Measurements from ENCODE around the gene SPAG5. TPM values are rescaled to one million over a fixed set of nuclear protein-coding genes. Genes with fewer than 3 reads are reported as not detected.
A peak's percentile ranks its signal among the peaks of the same experiment; 100 is the strongest.

Gene SPAG5
- polyA plus RNA-seq, 5 donors = 35.5 to 80.1 (median 66.1) TPM

DNA sequence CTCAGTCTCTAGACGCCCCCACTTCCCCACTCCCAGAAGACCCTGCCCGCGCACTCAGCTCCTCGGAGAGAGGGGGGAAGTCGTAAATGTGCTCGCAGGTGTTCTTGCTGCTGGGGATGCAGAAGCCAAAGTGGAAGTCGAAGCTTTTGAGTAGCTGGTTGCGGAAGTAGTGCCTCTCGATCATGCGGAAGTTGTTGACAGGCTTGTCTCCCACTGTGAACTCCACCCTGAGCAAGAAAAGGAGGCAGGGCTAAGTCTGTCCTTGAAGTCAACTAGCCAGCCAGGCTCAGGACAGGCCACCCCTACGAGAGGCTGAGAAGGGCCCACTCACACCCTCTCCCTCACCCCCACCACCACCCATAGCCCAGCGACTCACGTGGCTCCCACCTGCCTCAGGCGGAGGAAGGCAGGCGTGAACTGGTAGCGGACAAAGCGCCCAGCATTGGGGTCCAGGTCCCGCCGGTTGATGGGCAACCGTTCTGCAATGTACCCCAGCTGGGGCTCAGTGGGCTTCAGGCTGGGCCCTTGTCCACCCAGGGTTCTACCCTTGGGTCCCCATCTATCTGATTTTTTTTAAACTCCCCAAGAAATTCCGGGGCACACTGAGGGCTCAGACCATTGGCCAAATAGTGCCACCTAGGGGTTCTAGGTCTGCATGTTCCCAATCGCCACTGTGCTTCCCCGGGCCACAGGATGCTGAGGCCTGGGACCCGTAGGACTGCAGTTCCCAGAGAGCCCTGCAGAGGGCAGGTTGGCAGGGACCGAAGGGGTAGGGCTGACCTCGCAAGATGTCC is 51.0 kb downstream of the SPAG5 start:
- peak; percentile 42 to 48 for DNase-seq

DNA sequence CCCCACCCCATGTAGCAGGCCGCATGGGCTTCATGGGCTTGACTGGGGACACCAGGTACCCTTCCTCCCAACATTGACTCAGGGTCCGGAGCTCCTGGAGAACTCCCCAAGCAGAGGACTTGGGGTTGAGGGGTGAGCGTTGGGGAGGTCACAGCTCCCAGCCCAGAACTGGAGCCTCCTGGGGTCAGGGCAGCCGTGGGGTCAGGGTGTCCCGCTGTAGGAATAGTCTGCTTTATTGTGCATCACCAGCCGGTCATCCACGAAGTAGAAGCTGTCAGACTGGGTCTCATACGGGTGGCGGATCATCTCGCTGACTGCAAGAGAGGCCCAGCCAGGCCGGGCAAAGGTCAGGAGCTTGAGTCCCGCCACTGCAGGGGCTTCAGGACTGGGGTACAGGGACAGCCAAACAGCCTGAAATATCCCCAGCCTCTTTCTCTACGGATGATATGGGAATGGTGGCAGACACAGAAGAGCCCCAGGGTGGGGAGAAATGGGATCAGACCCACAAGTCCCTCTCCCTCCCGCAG is 51.7 kb downstream of the SPAG5 start:
- DNase-seq = no peak

DNA sequence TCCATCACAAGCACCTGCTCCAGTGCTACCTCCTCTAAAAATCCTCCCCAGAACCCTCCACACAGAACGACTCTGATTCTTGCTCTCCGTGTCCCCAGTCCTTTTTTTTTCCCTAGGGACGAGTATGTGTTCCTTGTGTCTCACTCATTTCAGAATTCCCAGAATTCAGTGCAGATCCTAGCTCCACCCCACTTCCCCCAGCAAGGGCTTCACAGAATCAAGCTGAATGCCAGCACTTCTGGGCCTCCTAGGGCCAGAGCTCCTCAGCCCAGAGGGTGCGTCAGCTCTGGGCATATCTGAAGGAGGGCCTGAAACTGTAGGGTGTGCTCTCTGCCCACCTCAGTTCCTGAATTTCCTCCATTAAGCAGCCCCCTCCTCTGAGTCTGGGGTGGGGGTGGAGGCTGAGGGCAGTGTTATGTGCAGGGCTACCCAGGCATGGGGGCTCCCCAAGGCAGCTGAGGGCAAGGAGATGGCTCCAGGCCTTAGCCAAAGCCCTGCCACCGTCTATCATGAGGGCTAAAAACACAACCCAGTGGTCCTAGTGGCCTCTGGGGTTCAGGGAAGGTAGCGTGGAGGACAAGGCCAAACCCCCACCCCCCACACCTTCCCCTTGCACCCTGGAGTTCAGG is 52.9 kb downstream of the SPAG5 start:
- no peak for DNase-seq

DNA sequence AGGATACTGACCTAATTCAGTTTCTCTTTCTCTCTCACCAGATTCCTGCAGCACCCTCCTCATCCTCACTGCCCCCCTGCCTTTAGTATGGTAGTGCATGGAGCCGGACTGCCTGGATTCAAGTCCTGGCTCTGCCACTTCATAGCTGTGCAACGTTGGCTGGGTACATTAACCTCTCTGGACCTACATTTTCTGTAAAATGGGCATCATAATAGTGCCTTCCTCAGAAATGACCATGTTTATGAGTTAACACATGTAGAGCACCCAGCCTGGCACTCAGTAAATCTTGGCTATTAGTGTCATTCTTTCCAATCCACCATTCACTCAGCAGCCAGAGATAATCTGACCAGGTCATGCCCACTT is 53.7 kb downstream of the SPAG5 start:
- DNase-seq = no peak

DNA sequence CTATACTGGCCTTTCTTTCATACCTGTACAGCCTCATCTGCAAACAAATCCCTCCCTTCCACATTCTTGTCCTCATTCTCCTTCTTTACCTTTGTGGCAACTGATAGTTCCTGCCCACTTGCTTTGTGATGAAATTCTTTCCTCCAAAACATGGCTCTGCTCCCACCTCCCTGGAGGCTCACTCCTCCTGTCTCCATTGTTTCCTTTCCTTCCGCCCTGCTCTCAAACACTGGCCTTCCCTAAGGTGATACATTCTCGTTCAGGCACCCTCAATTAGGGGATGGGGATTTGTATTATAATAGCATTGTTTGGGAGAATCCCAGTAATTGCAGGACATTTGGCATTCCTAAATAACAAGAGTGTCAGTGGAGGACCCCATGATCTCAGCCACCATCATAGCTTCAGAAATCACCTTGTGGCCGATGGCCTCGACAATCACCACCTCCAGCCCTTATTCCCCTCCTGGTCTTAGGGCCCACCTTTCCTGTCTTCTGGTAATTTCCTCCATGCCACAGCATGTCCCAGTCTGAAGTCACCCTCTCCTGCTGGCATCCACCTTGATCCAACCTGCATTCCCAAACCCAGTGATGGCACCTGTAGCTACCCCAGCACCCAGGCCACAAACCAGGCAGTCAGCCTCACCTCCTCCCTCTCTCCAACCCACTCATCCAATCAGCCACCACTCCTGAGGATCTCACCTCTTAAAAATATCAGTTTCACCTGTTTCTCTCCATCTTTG is 54.3 kb downstream of the SPAG5 start:
- DNase-seq = no peak

DNA sequence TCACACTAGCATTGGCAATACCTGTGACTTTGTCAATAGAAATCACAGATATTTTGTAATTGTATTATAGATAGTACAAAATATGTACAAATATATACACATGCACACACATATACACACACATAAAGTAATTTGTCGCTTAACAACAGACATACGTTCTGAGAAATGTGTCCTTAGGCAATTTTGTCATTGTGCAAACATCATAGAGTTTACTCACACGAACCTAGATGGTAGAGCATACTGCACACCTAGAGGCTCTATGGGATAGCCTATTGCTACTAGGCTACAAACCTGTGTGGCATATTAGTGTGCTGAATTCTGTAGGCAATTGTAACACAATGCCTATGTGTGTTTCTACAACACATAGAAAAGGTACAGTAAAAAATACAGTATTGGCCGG is 57.4 kb downstream of the SPAG5 start:
- no peak for DNase-seq

DNA sequence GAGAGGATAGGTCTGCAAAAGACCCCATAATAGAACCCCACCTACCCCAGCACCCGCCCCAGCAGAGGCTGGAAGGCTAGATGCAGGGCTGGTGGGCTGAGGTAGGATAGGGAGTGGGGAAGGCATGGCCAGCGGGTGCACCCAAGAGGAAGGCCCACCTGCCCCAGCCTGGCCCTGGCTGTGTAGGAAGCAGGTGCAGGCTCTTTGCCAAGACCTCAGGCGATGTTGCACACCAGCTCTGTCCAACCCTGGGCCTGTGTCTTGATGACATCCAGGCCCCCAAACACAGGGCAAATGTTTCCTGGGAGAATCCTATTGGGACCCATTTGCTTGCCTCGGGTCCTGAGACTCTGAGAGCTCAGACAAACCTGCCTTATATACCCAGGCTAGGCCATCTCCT is 58.6 kb downstream of the SPAG5 start:
- no peak for DNase-seq

DNA sequence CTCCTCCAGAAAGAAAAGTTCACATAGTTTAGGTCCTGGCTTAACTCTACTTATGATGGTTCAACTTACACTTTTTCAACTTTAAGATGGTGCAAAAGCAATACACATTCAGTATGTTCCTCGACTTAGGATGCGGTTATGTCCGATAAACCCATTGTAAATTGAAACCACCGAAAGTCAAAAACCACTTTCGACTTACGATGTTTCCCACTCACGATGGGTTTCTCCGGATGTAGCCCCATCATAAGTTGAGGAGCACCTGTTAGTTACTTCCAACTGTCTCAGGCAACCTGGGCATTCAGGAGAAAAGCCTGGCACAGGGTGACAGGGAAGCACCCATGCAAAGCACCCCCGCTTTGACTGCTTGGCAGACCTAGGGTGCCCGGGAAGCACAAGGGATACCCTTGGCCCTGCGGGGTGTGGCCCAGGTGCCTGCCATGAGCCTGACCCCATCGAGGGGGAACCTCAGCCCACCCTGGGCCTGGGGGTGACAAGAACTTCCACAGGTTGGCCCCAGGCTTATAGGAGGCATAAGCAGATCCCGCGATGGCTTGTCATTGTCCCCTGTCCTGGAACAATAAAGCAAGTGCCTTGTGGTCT is 60.4 kb downstream of the SPAG5 start:
- DNase-seq = no peak

DNA sequence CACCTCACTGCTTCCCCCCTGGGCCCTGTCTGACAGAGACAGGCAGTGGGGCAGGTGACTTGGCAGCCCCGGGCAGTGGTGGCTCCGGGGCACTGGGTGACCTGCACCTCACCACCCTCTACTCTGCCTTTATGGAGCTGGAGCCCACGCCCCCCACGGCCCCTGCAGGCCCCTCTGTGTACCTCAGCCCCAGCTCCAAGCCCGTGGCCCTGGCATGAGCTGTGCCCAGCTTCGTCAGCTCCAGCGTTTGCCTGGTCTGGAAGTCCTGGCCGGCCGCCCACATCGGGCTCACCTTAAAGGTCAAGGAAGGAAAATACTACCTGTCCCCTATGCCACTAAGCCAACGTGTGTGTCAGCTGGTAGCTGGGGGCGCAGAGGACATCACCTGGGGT is 61.6 kb downstream of the SPAG5 start:
- DNase-seq = no peak

DNA sequence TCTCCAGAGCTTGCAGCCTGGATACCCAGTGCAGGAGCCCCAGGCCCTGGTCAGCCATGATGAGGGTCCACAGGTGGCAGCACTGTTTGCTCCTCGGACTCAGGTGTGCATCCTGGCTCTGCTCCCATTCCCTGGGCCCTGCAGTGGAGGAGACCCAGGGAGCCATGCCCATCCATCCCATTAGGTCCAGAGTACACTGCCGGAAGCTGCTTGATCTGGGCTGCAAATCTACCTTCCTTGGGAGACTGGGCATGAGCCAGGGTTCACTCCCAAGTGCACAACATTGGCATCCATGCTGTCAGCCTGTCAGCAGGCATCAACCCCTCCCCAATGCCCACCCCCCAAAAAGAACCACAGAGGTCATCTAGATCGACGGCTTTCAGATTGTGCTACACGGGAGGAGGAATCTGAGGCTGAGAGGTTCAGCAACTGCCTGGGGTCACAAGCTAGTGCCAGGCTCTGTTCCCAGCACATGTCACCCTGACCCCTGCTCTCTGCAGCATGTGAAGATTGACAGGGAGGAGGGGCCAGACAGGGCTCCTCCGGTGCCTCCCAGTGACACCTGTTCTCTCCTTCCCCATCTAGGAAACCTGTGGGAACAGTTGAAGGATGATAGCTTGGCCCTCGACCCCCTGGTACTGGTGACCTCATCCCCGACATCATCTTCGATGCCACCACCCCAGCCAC is 62.1 kb downstream of the SPAG5 start:
- no peak for DNase-seq

DNA sequence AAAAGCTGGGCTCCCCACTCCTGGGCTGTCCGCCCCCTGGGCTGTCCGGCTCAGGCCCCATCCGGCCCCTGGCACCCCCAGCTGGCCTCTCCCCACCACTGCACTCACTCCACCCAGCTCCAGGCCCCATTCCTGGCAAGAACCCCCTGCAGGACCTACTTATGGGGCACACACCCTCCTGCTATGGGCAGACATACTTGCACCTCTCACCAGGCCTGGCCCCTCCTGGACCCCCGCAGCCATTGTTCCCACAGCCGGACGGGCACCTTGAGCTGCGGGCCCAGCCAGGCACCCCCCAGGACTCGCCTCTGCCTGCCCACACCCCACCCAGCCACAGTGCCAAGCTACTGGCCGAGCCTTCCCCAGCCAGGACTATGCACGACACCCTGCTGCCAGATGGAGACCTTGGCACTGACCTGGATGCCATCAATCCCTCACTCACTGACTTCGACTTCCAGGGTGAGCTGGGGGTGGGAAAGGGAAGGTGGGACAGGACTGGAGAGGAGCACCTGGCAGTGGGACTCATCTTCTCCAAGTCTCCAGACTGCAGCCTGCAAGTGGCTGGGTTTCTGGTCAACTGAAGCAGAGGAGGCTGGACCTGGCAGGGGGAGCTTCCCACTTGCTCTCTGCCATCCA is 64.0 kb downstream of the SPAG5 start:
- DNase-seq = no peak

DNA sequence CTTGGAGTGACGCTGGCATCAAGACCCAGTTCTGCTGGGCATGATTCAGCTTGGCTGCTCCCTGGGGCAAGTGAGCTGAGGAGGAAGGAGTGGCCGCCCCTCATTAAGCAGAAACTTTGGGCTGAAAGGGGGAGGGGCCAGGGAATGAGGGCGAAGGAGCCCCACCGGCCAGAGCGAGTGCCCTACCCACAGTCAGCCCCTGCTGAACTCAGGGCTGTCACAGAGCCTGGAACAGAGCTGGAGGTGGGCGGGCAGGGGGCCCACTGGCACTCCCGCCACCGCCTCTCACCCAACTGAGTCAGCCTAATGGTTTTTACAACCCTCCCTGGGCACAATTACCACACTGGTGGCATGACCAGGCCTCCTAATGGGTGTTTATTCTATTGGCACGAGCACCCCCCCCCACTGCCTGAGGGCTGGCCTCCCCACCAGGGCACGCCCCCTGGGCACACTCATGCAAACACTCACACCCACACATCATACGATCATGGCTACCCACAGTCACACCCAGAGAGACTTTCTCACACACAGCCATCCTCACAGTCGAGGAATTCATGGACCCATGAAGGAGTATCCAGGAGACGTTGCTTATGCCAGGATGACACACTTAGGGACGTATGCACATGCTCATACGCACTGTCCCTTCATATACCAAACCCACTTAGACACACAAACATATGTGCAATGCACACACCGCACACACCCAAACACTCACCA is 65.6 kb downstream of the SPAG5 start:
- no peak for DNase-seq

DNA sequence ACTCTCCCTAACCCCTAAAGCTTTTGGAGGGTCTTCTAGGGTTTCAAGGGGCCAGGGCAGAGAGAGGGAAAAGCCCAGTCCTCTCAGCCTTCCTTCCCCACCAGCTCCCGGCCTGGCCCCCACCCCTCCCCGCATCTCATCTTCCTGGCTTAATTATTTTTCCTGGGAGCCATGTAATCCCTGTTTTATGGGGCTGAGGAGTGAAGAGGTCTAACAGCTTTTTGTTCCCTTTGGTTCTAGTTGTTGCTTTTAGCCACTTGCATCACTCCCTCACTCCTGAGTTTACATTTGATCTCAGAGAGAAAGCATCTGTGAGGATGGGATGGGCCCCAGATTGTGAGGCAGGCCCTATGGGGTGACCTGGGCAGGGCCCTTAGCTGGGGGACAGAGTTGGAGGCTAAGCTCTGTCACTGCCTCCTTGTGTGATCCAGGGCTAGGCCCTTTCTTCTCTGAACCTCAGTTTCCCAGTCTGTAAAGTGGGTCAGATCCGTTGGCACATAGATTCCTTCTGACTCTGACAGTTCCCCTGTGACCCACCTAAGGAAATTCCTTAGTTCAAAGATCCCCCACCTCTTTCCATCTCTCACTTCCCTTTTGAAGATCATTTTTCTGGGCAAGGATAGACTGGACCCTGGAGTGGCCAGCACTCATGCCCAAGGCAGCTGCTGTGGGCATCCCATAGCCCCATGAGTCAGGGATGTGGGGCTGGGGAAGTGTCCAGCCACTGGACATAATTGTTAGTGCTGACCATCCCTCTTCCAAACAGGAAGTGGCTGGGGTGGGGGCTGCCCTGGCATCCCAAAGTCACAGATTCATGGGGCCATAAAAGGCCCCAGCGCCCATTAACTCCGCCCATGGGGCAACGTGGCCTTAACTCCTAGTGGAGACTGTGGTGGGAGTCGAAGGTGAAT is 66.5 kb downstream of the SPAG5 start:
- no peak for DNase-seq

DNA sequence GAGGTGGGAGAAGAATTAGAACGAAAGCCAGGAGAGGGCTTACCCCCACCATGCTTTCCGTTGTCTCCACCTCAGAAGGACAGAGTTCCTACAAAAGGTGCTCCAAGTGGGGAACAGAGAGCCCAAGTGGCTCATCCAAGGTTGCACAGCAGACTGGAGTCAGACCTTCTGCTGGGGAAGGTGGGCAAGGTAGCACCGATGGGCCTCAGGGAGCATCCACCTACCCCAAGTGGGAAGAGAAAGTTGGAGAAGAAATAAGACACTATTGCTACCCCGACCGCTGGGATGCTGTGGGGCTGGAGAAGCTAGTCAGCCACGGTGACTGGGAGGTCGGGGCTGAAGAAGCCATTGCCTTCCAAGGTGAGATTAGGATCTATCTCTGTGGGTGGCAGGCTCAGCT is 67.9 kb downstream of the SPAG5 start:
- no peak for DNase-seq

DNA sequence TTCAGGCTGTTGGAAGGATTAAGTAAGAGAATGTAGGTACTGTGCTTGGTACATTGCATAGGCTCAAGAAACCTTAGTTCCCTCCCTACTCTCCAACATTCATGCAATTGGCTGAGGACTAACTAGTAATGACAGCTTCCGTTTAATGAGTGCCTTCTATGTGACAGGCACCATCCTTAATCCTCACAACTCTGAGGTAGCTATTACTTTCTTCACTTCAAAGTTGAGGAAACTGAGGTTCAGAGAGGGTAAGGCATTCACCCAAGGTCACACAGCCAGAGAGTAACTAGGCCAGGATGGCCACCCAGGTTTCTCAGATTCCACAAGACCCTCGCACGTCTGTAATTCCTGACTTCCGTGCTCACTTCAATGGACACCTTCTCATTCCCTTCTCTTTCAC is 68.6 kb downstream of the SPAG5 start:
- no peak for DNase-seq

DNA sequence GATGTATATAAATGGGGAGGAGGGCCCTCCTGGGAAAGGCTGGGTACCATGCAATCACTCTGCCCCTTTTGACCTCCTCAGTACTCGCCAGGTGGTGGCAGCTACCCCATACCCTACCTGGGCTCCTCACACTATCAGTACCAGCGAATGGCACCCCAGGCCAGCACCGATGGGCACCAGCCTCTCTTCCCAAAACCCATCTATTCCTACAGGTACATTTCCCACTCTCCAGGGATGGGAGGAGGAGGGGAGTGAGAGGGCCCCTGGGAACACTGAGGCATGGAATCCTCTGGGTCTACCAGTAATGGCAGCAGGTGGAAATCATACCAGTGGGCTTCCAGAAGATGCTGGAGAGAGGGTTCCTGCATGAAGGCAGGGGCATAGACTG is 69.8 kb downstream of the SPAG5 start:
- DNase-seq = no peak

DNA sequence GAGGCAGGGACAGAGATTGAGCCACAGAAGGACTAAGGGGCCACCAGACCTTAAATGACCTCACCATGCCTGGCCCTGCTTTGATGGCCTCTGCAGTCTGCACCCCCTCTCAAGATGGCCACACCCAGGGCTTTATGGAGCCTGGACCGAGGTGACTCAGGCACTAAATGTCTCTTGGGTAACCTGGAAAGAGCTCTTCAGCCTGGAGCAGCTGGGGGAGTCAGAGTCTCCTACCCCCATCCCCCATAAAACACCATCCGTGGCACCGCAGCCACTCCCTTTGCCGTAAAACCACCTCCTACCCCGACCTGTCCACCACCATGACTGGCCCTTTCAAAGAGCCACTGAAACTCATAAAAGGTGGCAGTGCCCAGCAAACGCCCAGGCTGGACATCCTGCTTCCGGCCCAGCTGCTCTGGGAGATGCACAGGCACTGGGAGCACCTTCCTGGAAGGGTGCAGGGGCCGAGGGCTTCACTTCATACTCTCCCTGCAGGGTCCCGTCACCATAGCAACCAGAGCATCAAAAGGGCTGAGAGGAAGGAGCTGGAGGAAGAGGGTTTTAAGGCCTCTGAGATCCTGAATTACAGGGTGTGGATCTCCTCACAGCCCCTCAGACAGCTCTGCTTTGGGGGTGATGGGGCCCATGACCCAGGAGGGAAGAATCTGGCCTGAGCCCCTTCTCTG is 70.4 kb downstream of the SPAG5 start:
- DNase-seq = no peak

DNA sequence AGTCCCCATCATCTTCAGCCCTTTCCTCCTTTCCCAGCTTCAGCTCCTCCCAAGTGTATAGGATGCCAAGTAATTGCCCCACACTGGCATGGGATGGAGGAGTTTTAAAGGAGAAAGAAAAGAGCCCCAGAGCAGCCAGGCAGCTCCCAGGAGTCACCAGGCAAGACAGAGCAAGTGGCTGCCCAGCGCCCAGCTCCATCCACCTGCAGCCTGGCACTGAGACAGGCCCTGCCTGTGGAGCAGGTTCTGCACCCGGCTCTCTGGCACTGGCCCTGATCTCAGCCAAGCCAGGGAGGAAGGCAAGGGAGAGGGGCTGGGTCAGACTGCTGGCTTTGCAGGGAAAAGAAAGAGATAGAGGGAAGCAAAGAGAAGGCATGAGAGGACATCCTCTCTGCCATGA is 71.0 kb downstream of the SPAG5 start:
- no peak for DNase-seq

Measured in right lung (tissue), 5 donors.